ENCODE measurements around the gene CNBD2. TPM values are rescaled to one million over a fixed set of nuclear protein-coding genes. Genes with fewer than 3 reads are reported as not detected.

CNBD2 gene
- total RNA-seq, 1 experiment from 2014 or later: 3.4 TPM

GRCh38 chr20:36030149-36030548 lies 61.8 kb downstream of the CNBD2 start:
- TF ChIP-seq, protein P1, sequence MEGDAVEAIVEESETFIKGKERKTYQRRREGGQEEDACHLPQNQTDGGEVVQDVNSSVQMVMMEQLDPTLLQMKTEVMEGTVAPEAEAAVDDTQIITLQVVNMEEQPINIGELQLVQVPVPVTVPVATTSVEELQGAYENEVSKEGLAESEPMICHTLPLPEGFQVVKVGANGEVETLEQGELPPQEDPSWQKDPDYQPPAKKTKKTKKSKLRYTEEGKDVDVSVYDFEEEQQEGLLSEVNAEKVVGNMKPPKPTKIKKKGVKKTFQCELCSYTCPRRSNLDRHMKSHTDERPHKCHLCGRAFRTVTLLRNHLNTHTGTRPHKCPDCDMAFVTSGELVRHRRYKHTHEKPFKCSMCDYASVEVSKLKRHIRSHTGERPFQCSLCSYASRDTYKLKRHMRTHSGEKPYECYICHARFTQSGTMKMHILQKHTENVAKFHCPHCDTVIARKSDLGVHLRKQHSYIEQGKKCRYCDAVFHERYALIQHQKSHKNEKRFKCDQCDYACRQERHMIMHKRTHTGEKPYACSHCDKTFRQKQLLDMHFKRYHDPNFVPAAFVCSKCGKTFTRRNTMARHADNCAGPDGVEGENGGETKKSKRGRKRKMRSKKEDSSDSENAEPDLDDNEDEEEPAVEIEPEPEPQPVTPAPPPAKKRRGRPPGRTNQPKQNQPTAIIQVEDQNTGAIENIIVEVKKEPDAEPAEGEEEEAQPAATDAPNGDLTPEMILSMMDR (IDR thresholded peaks at IDR 0.05; ENCODE audit: unreplicated experiment): no peak
- POLR2A ChIA-PET: no interaction called here
- Mint-ChIP-seq H3K27ac (ENCODE audit: low read depth, unreplicated experiment) (no peak overlapping the region), H3K4me1 (ENCODE audit: insufficient read depth, unreplicated experiment) (no peaks in the 10 kb centered on the region), H3K4me3 (ENCODE audit: unreplicated experiment) (no peak overlapping the region), H3K9me3 (ENCODE audit: unreplicated experiment) (no peaks in the 10 kb centered on the region), H3K36me3 (ENCODE audit: insufficient read depth, unreplicated experiment) (no peaks in the 10 kb centered on the region), H3K27me3 (ENCODE audit: insufficient read depth, unreplicated experiment) (peaks cover 12% of the 10 kb centered on the region)
- intact Hi-C loops (cut with micrococcal nuclease): no loop called here
- CTCF ChIA-PET: interaction anchor here (0.6 to 3.4 kb wide), 7 partner anchors 35 to 169 kb away, joined by 3 to 15 read pairs (median 4); no protein-coding TSS in a partner anchor
- no TSS peak for BruUV-seq (replicated peaks)
- no peak for DNase-seq (ENCODE audit: unreplicated experiment)

GRCh38 chr20:36031806-36032205 lies 63.4 kb downstream of the CNBD2 start:
- no peak overlapping the region for H3K4me3 Mint-ChIP-seq (ENCODE audit: unreplicated experiment)
- no TSS peak for BruUV-seq (replicated peaks)
- intact Hi-C loops (cut with micrococcal nuclease): no loop called here
- TF ChIP-seq, protein P1 (IDR thresholded peaks at IDR 0.05; ENCODE audit: unreplicated experiment): no peak
- no peak for DNase-seq (ENCODE audit: unreplicated experiment)
- H3K4me1 Mint-ChIP-seq (ENCODE audit: insufficient read depth, unreplicated experiment): no peaks in the 10 kb centered on the region
- POLR2A ChIA-PET: no interaction called here
- no peaks in the 10 kb centered on the region for H3K9me3 Mint-ChIP-seq (ENCODE audit: unreplicated experiment)
- peaks cover 2% of the 10 kb centered on the region for H3K27me3 Mint-ChIP-seq (ENCODE audit: insufficient read depth, unreplicated experiment)
- CTCF ChIA-PET: interaction anchor here (0.7 to 3.4 kb wide), 3 partner anchors 39 to 168 kb away, joined by 4 to 15 read pairs (median 4); no protein-coding TSS in a partner anchor
- no peak overlapping the region for H3K27ac Mint-ChIP-seq (ENCODE audit: low read depth, unreplicated experiment)
- no peaks in the 10 kb centered on the region for H3K36me3 Mint-ChIP-seq (ENCODE audit: insufficient read depth, unreplicated experiment)

DNA sequence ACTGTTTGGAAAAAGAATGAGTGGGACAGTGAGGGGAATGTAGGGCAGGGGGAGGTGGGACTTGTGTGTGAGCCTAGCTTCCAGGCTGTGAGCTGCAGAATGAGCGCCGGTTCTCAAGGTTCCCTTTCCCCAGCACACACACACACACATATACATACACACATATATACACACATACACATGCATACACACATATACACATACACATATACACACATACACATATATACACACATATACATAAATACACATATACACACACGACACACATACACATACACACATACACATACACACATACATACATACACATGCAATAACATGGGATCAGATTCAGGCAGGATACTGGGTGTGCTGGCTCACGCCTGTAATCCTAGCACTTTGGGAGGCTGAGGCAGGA lies 66.5 kb downstream of the CNBD2 start:
- H3K4me1 Mint-ChIP-seq (ENCODE audit: insufficient read depth, unreplicated experiment): no peaks in the 10 kb centered on the region
- H3K27me3 Mint-ChIP-seq (ENCODE audit: insufficient read depth, unreplicated experiment): no peaks in the 10 kb centered on the region
- no peaks in the 10 kb centered on the region for H3K36me3 Mint-ChIP-seq (ENCODE audit: insufficient read depth, unreplicated experiment)
- CTCF ChIA-PET: interaction anchor here (0.6 to 1.5 kb wide), 4 partner anchors 42 to 44 kb away, joined by 3 to 7 read pairs (median 4); no protein-coding TSS in a partner anchor
- no peak overlapping the region for H3K4me3 Mint-ChIP-seq (ENCODE audit: unreplicated experiment)
- H3K27ac Mint-ChIP-seq (ENCODE audit: low read depth, unreplicated experiment): no peak overlapping the region
- no peak for DNase-seq (ENCODE audit: unreplicated experiment)
- no TSS peak for BruUV-seq (replicated peaks)
- no peaks in the 10 kb centered on the region for H3K9me3 Mint-ChIP-seq (ENCODE audit: unreplicated experiment)
- POLR2A ChIA-PET: interaction anchor here (1.4 to 1.5 kb wide), 2 partner anchors 31 to 63 kb away, joined by 3 to 4 read pairs; no protein-coding TSS in a partner anchor
- intact Hi-C loops (cut with micrococcal nuclease): loop anchor here (5.0 kb wide), 2 partner anchors 38 to 102 kb away; no protein-coding TSS in a partner anchor
- TF ChIP-seq, protein P1 (IDR thresholded peaks at IDR 0.05; ENCODE audit: unreplicated experiment): no peak

DNA sequence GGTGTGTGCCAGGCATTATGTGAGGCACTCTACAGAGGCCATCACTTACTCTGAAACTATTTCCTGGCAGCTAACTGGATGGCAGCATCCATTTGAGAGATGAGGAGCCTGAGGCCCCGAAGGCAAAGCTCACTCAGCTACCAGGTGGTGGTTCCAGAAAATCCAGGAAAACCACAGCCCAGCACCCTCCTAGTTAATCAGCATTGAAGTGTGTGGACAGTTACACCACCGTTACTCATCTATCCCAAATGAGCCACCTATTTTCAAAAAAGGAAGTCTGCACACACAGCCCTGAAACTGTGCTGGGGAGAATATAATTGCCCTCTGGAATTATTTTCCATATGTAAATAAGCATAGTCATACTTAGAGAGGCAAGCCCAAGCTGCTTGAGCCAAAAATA lies 67.4 kb downstream of the CNBD2 start:
- Mint-ChIP-seq H3K4me3 (ENCODE audit: unreplicated experiment) (no peak overlapping the region), H3K27ac (ENCODE audit: low read depth, unreplicated experiment) (no peak overlapping the region), H3K27me3 (ENCODE audit: insufficient read depth, unreplicated experiment) (no peaks in the 10 kb centered on the region), H3K36me3 (ENCODE audit: insufficient read depth, unreplicated experiment) (no peaks in the 10 kb centered on the region), H3K9me3 (ENCODE audit: unreplicated experiment) (no peaks in the 10 kb centered on the region), H3K4me1 (ENCODE audit: insufficient read depth, unreplicated experiment) (no peaks in the 10 kb centered on the region)
- TF ChIP-seq, protein P1 (IDR thresholded peaks at IDR 0.05; ENCODE audit: unreplicated experiment): no peak
- ChIA-PET CTCF (interaction anchor here (0.8 to 1.5 kb wide), 3 partner anchors 43 to 102 kb away, joined by 4 to 7 read pairs (median 5); no protein-coding TSS in a partner anchor), POLR2A (interaction anchor here (0.6 to 1.4 kb wide), 2 partner anchors 62 to 984 kb away, joined by 3 to 5 read pairs; no protein-coding TSS in a partner anchor)
- no TSS peak for BruUV-seq (replicated peaks)
- intact Hi-C loops (cut with micrococcal nuclease): loop anchor here (5.0 kb wide), 2 partner anchors 38 to 102 kb away; no protein-coding TSS in a partner anchor
- peak; percentile 67 for DNase-seq (ENCODE audit: unreplicated experiment)

Measured in MCF 10A (cell line).